ENCODE results near the gene DNASE1. TPM values are rescaled to one million over a fixed set of nuclear protein-coding genes. Genes with fewer than 3 reads are reported as not detected.

DNASE1 gene
- polyA plus RNA-seq, 1 of the 3 experiments (the other 2 are of a cell fraction), result 19.8 TPM

Other genes starting within 250 kb of the DNASE1 start
- 1.1 and 1.3 TPM in 2 replicates for gene ZNF597, start 211.2 kb upstream of the DNASE1 start, polyA plus RNA-seq (2012; rRNA removed)
- gene NAA60, start 211.0 kb upstream of the DNASE1 start, polyA plus RNA-seq (2012; rRNA removed), result 17.2 and 21.5 TPM in 2 replicates
- gene C16orf90, start 159.2 kb upstream of the DNASE1 start, polyA plus RNA-seq (2012; rRNA removed), result not detected in 2 replicates
- gene CLUAP1, start 153.7 kb upstream of the DNASE1 start, polyA plus RNA-seq (2012; rRNA removed), result 18.0 and 19.5 TPM in 2 replicates
- not detected in 2 replicates for gene NLRC3, start 77.3 kb upstream of the DNASE1 start, polyA plus RNA-seq (2012; rRNA removed)
- gene SLX4, start 43.1 kb upstream of the DNASE1 start, polyA plus RNA-seq (2012; rRNA removed), result 1.9 and 2.1 TPM in 2 replicates
- gene TRAP1, start 62.8 kb downstream of the DNASE1 start, polyA plus RNA-seq (2012; rRNA removed), result 129 and 133 TPM in 2 replicates
- 4.1 and 5.7 TPM in 2 replicates for gene CREBBP, start 226.0 kb downstream of the DNASE1 start, polyA plus RNA-seq (2012; rRNA removed)

Measured in SK-N-SH (cell line).